ENCODE data around the gene HHAT. TPM values are rescaled to one million over a fixed set of nuclear protein-coding genes. Genes with fewer than 3 reads are reported as not detected.

HHAT gene
- total RNA-seq, 1 donor from 2014 or later, result 11.8 TPM

DNA sequence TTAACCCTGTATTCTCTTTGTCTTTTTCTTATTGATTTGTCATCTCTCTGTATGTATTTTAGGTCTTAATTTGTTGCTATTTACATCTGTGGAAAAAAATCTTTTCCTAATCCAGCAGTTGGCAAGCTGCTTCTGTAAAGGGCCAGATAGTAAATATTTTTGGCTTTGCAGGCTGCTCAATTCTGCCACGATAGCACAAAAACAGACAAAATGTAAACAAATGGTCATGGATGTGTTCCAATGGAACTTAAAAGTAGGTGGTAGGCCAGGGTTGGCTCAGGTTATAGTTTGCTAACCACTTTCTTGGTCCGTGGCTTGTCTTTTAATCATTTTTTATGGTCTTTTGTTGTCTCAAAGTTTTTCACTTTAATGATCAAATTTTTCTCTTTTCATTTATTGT, 371.8 kb downstream of the HHAT start:
- no peak for DNase-seq (ENCODE audit: extremely low spot score in 2 of 2)
- no peak overlapping the region for H3K27ac ChIP-seq
- no peaks in the 10 kb centered on the region for H3K9me3 ChIP-seq
- H3K4me3 ChIP-seq, result no peak overlapping the region
- intact Hi-C loops (cut with DNase I), result no loop called here
- no peaks in the 10 kb centered on the region for H3K36me3 ChIP-seq
- no peaks in the 10 kb centered on the region for H3K27me3 ChIP-seq
- H3K4me1 ChIP-seq, result peaks cover 8% of the 10 kb centered on the region
- TF ChIP-seq, protein P1, sequence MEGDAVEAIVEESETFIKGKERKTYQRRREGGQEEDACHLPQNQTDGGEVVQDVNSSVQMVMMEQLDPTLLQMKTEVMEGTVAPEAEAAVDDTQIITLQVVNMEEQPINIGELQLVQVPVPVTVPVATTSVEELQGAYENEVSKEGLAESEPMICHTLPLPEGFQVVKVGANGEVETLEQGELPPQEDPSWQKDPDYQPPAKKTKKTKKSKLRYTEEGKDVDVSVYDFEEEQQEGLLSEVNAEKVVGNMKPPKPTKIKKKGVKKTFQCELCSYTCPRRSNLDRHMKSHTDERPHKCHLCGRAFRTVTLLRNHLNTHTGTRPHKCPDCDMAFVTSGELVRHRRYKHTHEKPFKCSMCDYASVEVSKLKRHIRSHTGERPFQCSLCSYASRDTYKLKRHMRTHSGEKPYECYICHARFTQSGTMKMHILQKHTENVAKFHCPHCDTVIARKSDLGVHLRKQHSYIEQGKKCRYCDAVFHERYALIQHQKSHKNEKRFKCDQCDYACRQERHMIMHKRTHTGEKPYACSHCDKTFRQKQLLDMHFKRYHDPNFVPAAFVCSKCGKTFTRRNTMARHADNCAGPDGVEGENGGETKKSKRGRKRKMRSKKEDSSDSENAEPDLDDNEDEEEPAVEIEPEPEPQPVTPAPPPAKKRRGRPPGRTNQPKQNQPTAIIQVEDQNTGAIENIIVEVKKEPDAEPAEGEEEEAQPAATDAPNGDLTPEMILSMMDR (IDR thresholded peaks at IDR 0.05), result no peak
- TF ChIP-seq POLR2A (IDR thresholded peaks at IDR 0.05), result no peak

DNA sequence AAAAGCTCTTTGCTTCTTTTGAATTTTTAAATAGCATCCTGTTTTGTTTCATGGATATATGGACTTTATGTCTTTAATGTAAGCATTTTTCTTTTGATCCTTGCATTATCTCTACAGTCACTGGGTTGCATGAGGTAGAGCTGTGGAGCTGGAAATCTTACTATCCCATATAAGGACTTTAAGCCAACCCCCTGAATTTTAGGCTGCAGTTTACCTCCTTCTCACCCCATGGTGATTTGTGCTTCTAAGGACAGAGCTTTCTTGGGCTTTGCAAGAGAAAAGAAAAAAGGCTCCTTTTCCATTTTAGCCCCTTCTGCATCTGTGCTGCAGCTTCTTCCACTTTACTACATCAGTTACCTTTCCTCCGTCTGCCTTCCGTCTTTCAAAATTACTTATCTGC, 373.8 kb downstream of the HHAT start:
- H3K27ac ChIP-seq, result no peak overlapping the region
- peaks cover 8% of the 10 kb centered on the region for H3K4me1 ChIP-seq
- H3K9me3 ChIP-seq, result no peaks in the 10 kb centered on the region
- no peak overlapping the region for H3K4me3 ChIP-seq
- intact Hi-C loops (cut with DNase I), result no loop called here
- TF ChIP-seq POLR2AphosphoS5 (IDR thresholded peaks at IDR 0.05; ENCODE audit: insufficient read depth in 1 of 2, low read depth in 1 of 2) (no peak), POLR2A (IDR thresholded peaks at IDR 0.05) (no peak)
- TF ChIP-seq, protein P1 (IDR thresholded peaks at IDR 0.05), result no peak
- no peaks in the 10 kb centered on the region for H3K27me3 ChIP-seq
- no peak for DNase-seq (ENCODE audit: extremely low spot score in 2 of 2)
- H3K36me3 ChIP-seq, result no peaks in the 10 kb centered on the region

DNA sequence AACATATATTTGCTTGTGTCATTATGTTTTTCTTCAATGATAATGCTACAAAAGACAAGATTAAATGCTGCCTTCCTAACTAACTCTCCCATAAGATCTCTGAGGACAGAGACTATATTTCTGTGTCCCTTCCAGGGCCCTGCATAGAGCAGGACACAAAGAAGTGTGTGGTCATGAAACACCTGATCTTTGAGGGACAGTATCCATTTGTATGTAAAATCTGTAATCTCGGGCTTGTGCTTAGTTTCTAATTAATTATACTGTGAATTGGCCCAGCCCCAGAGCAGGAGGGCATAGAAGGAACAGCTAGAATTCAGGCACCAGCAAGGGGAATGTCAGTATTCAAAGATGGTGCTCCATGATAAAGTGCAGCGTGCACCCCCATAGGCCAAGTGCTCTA, 374.9 kb downstream of the HHAT start:
- TF ChIP-seq, protein P1 (IDR thresholded peaks at IDR 0.05), result no peak
- no peak overlapping the region for H3K27ac ChIP-seq
- intact Hi-C loops (cut with DNase I), result no loop called here
- no peak for DNase-seq (ENCODE audit: extremely low spot score in 2 of 2)
- H3K36me3 ChIP-seq, result no peaks in the 10 kb centered on the region
- no peaks in the 10 kb centered on the region for H3K27me3 ChIP-seq
- H3K9me3 ChIP-seq, result no peaks in the 10 kb centered on the region
- H3K4me3 ChIP-seq, result no peak overlapping the region
- peaks cover 8% of the 10 kb centered on the region for H3K4me1 ChIP-seq

DNA sequence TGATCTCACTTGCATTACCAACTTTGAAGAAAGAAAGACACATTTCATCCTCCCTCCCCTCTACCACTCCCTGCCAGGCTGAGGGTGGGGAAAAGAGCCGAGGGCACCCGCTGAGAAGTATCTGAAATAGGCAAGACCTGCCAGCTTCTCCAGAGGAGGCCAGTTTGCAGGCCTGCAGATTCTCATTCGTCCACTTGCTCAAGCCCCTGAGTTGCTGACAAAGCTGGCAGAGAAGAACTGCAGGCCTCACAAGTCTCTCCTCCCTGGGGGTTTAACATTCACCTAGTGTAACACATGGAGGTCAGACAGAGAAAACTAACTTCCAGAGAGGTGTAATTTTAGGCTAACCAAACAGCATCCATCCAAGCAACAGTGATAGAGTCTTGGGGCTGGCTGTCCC, 376.4 kb downstream of the HHAT start:
- no peak for DNase-seq (ENCODE audit: extremely low spot score in 2 of 2)
- intact Hi-C loops (cut with DNase I), result no loop called here
- TF ChIP-seq POLR2AphosphoS5 (IDR thresholded peaks at IDR 0.05; ENCODE audit: insufficient read depth in 1 of 2, low read depth in 1 of 2) (no peak), POLR2A (IDR thresholded peaks at IDR 0.05) (no peak)
- TF ChIP-seq, protein P1 (IDR thresholded peaks at IDR 0.05), result no peak
- Histone ChIP-seq H3K27me3 (no peaks in the 10 kb centered on the region), H3K36me3 (no peaks in the 10 kb centered on the region), H3K4me3 (no peak overlapping the region), H3K9me3 (no peaks in the 10 kb centered on the region), H3K4me1 (peaks cover 6% of the 10 kb centered on the region), H3K27ac (no peak overlapping the region)

DNA sequence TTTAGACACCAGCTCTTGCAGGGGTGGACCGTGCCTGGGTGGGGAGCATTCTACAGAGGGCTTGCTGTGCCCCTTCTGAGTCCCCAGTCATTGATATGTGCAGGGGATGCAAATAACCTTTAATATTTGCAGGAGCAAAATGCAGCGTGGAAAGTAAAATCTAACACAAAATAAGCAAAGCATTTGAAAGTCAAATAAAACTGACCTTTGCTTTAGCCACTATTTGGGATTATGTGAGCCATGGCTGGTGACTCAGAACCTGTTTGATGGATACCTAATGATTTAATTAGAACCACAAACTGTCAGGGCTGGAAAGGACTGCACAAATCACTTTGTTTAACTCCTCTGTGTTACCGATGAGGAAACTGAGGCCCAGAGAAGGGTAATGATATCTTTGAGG, 377.5 kb downstream of the HHAT start:
- TF ChIP-seq, protein P1 (IDR thresholded peaks at IDR 0.05), result no peak
- TF ChIP-seq POLR2A (IDR thresholded peaks at IDR 0.05) (no peak), POLR2AphosphoS5 (IDR thresholded peaks at IDR 0.05; ENCODE audit: insufficient read depth in 1 of 2, low read depth in 1 of 2) (no peak)
- Histone ChIP-seq H3K4me1 (no peaks in the 10 kb centered on the region), H3K36me3 (no peaks in the 10 kb centered on the region), H3K27ac (no peak overlapping the region), H3K27me3 (no peaks in the 10 kb centered on the region), H3K9me3 (no peaks in the 10 kb centered on the region), H3K4me3 (no peak overlapping the region)
- intact Hi-C loops (cut with DNase I), result no loop called here
- no peak for DNase-seq (ENCODE audit: extremely low spot score in 2 of 2)

Measured in vagina (tissue), 2 donors.